Astrocyte (in vitro differentiated cells and primary cell): ENCODE data around the gene SNCA.

Source experiments
- EZH2 ChIP-seq: IDR thresholded peaks from 2 replicates; pipeline ENCODE4 v1.6.1; 2012; ENCODE audit warnings: mild to moderate bottlenecking, low read length, inconsistent platforms; ENCODE audit not compliant: insufficient read depth
- TF ChIP-seq, protein P1 (sequence below): IDR thresholded peaks from 2 replicates; pipeline ENCODE4 v1.5.1; 2011; ENCODE audit warnings: low read depth, mild to moderate bottlenecking, inconsistent platforms, low read length, moderate library complexity; ENCODE audit not compliant: insufficient read depth

GRCh38 chr4:89745708-89746107 is 91.3 kb downstream of the SNCA start:
- TF ChIP-seq, protein P1, sequence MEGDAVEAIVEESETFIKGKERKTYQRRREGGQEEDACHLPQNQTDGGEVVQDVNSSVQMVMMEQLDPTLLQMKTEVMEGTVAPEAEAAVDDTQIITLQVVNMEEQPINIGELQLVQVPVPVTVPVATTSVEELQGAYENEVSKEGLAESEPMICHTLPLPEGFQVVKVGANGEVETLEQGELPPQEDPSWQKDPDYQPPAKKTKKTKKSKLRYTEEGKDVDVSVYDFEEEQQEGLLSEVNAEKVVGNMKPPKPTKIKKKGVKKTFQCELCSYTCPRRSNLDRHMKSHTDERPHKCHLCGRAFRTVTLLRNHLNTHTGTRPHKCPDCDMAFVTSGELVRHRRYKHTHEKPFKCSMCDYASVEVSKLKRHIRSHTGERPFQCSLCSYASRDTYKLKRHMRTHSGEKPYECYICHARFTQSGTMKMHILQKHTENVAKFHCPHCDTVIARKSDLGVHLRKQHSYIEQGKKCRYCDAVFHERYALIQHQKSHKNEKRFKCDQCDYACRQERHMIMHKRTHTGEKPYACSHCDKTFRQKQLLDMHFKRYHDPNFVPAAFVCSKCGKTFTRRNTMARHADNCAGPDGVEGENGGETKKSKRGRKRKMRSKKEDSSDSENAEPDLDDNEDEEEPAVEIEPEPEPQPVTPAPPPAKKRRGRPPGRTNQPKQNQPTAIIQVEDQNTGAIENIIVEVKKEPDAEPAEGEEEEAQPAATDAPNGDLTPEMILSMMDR: no peak
- TF ChIP-seq EZH2: no peak
